Gastrocnemius medialis (tissue), 4 donors: ENCODE measurements around the gene TMEM115.

Experiments used
- POLR2A ChIP-seq, 2 donors: fragments of 450-650 bp; IDR thresholded peaks; one replicate each; pipeline ENCODE4 v1.6.1; 2017; ENCODE audit warnings: antibody characterized with exemption in 2 of 2, mild to moderate bottlenecking in 2 of 2, moderate library complexity in 2 of 2
- TF ChIP-seq, protein P1 (sequence below), 5 experiments: fragments of 450-650 bp in 3 of 5; fragments of 200-600 bp in 2 of 5; sonication (generic) in 2 of 5; IDR thresholded peaks in 4 of 5; conservative IDR thresholded peaks in 1 of 5; 1 replicate in 4 of 5; 2 replicates in 1 of 5; pipeline ENCODE4 v1.5.1; 2016 to 2019; ENCODE audit warnings: antibody characterized with exemption in 5 of 5, mild to moderate bottlenecking in 3 of 5, moderate library complexity in 3 of 5

DNA sequence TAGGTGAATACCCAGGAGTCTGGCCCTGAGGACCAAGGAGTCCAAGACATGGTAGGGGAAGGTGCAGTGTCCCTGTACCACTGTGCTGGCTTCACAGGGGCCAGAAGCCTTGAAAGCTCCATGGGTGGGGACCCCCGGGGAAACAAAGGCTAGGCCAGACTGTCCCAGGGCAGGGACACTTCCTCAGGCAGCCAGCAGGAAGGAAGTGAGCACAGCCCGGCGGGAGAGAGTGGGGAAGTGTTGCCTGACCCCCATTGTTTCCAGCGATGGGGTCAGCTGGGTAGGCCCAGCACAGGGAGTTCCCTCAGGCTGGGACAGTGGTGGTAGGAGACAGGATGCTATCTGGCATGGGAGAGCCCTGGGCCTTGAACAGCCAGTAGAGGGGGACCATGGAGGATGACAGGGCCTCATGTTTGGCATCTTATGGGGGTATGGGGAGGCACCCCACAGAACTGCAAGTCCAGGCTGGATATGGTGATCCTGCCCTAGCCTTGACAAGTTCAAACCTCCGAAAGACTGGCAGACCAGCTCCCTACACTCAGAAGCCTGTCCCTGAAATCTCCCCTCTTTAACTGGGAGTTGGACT lies 35.6 kb downstream of the TMEM115 start:
- TF ChIP-seq, protein P1, sequence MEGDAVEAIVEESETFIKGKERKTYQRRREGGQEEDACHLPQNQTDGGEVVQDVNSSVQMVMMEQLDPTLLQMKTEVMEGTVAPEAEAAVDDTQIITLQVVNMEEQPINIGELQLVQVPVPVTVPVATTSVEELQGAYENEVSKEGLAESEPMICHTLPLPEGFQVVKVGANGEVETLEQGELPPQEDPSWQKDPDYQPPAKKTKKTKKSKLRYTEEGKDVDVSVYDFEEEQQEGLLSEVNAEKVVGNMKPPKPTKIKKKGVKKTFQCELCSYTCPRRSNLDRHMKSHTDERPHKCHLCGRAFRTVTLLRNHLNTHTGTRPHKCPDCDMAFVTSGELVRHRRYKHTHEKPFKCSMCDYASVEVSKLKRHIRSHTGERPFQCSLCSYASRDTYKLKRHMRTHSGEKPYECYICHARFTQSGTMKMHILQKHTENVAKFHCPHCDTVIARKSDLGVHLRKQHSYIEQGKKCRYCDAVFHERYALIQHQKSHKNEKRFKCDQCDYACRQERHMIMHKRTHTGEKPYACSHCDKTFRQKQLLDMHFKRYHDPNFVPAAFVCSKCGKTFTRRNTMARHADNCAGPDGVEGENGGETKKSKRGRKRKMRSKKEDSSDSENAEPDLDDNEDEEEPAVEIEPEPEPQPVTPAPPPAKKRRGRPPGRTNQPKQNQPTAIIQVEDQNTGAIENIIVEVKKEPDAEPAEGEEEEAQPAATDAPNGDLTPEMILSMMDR (IDR thresholded peaks at IDR 0.05 in 4 of 5, conservative IDR thresholded peaks at IDR 0.05 in 1 of 5), result no peak
- peak in 1 of 2 donors; percentile 22 for TF ChIP-seq POLR2A (IDR thresholded peaks at IDR 0.05)
